ENCODE data around the gene SCN4A.
"Not testable (repeated sequence)": the region's sequence is repeated elsewhere in the genome, so short reads cannot be mapped to it uniquely, and the experiment has no call there.

Gene SCN4A

DNA sequence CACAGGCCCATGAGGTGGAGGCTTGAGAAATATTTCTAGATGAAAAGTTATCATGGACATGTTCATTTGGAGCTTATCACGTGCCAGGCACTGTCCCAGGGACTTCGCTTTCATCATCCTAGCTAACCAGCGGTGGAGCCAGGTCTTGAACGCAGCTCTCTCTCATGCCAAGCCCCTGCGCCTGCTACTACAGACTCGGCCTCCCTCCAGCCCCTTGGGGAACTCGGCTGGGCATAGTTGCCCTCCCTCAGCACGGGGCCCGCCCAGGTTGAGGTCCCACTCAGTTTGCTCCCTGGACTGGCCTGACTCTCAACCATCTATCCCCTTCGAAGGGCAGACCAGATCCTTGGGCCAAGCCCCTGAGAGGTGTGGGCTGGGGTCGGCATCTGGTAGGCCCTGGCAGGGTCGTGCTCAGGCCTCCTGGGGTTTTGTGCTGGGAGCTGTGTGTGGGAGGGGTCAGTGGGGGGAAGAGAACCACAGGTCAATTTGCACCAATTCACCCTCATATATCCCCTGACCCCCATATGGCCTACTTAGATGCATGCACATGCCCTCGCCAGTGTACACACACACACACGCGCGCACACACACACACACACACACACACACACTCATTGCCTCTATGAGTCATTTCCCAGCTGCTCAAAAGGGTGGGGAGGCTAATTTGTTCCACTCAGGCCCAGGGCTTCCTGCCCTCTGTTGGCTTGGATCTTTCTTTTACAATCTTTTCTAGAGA, 12.1 kb upstream of the SCN4A start:
- DNase-seq = peak in 1 of 2 experiments; percentile 18

DNA sequence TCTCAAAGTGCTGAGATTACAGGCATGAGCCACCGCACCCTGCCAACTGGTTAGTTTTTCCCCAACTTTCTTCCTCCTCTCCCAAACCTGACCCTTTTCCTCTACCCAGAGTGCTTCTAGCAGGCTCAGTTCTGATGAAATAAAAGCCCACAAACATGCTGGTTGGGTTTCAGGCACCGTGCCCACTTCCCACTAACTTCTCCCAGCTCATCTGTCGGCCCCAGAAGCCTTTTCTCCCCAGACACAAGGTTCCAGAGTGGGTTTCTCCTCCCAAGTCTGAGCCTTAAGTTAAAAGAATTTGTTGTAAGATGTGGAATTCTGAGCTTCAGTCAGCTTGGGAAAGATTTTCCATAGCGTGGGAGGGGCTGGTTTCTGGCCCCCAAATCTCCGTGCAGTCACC, 11.5 kb upstream of the SCN4A start:
- no peak for DNase-seq

DNA sequence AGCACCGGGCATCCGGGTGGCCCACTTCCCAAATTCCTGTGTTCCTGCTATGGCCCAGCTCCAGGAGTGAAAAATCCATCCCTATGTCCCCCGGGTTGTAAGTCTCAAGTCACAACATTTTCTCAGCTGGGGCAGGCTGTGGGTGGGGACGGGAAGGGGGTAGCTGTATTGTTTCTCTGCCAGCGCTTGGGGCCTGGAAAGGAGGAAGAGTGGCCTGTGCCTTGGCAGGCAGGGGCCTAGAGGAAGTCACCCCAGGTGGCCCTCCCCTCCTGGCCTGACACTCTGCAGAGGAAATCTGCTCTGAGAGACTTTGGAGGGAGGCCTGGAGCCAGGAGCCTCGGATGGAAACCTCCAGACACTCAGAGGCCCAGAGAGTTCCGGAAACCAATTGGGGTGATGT, 10.6 kb upstream of the SCN4A start:
- DNase-seq = no peak

DNA sequence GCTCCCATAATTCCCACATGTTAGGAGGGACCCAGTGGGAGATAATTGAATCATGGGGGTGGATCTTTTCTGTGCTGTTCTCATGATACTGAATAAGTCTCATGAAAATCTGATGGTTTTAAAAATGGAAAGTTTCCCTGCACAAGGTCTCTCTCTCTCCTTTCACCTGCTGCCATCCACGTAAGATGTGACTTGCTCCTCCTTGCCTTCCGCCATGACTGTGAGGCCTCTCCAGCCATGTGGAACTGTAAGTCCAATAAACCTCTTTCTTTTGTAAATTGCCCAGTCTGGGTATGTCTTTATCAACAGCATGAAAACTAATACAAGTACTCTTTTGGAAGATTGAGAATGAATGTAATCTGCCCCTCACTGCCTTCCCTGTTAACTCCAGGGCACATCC, 9.9 kb upstream of the SCN4A start:
- not testable (repeated sequence) for DNase-seq

DNA sequence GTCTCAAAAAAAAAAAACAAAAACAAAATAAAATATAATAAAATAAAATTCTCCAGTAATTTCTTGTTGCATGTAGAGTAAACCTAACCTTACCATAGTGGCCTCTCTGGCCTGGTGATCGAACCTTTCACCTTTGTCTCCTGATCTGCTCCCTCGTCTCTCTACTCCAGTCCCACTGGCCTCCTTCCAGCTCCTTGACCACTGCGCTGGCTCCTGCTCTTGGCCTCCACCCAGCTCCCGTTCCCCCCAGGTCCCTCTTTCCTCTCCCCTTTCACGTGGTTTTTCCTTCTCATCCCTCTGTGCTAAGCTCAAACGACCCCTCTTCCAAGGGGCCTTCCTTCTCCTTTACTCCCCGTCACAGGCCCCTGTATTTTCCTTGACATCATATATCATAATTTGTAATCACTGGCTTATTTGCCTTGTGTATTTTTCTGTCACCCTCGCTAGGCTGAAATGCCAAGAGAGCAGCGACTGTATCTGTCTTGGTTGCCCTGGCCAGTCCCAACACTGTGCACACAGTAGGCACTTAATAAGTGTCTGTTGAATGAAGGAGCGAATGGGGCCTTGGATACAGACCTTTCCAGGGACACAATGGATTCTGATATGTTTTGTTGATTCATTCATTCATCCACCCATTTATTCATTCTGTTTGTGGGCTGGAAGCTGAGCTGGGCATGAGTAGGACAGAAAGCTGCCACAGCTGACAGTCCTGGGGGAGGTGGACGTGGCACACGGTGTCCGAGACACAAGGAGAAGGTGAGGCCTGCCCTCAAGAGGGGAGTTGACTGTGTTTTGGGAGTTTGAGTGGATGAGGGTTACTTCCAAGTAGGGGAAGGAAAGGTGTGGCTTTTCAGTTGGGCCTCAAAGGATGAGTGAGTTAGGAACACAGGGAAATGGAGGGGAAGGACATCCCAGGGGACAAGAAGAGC, 5.8 kb upstream of the SCN4A start:
- no peak for DNase-seq

DNA sequence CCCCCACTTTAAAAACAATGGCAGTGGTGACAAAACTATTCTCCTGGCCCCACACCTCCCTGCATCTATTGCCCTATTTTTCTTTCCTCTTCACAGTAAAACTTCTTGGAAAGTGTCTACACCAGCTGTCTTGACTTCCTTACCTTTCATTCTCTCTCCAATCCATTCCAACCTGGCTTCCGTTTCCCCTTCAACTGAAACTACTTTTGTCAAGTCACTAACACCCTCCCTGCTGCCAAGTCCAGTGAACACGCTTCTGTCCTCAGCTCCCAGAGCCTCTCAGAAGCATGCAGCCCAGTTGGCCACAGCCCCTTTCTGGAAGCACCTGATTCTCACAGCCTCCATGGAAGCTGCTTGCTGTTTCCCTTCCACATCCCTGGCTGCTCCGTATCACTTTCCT, 4.0 kb upstream of the SCN4A start:
- DNase-seq = no peak

DNA sequence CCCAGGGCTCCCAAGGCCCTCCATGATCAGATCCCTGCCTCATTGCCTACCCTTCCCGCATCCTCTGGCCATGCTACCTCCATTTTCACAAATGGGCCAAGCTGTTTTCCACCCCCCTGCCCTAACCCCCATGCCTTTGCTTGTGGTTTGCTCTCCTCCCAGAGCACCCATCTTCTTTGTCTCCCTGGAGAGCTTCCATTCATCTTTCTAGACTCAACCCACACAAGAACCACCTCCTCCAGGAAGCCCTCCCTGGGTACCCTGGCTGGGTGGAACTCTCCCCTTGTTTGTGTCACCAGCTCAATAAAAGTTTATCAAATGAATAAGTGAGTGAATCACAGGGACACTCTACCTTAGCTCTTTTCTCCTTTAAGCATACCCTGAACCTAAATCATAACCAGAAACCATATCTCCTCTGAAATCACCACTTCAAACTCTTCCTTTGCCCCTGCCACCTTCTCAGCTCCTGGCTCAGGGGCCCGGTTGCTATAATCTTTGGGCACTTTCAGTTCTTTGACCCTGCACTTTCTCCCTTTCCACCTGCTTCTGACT, 2.9 kb upstream of the SCN4A start:
- DNase-seq = no peak

DNA sequence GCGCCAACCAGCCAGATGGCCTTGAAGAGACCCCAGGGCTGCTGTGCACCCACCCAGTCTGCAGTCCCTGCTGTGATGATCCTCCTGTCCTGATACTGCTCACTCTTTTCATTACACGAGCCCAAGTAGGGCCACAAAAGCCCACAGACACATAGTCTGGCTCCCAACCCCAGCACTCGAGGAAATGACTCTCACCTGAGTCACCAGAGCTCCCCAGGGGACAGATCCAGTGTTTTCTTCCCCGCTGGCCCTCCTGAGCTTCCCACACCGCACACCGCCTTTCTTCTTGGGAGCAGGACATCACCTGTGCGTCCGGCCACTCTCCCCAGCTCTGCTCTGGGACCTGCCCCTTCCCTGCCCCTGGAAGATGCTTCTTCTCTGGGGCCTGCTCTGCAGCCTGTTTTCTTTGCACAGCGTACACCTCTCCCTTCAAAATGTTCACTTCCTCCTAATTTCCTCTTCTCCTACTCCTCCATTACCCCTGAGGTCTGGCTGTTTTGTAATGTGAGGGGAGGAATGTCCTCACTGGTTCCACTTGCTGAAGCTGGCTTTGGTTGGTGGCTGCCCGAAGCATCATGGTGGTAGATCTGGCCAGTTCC, 2.0 kb upstream of the SCN4A start:
- DNase-seq = peak; percentile 66 to 73

DNA sequence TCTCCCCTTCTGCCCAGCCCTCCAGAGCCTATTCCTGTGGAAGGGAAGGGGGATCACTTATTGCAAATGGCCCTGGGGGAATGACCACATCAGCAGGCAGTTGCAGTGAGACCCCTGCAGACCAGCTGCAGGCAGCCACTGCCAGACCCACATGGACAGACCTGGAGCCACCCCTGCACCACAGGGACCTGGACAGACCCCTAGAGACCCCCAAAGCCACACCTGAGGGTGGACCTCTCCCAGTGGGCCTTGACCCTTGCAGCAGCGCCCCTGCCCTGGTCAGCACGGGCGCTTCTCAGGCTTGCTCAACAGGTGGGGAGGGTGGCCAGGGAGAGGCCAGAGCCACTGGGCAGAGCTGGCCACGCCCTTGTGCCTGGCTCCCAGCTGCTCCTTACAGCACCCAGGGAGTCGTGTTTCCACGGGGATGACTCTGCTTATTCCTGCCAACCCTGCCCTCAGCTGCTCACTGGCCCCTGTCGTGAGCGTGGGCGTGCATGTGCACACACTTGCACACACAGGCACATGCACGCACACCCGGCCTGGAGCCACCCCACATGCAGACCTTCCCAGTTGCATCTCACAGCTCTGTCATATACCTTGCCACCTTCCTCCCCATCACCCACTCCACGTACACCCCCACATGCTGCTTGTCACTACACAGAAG, 1.3 kb upstream of the SCN4A start:
- peak in 1 of 2 experiments; percentile 47 for DNase-seq

DNA sequence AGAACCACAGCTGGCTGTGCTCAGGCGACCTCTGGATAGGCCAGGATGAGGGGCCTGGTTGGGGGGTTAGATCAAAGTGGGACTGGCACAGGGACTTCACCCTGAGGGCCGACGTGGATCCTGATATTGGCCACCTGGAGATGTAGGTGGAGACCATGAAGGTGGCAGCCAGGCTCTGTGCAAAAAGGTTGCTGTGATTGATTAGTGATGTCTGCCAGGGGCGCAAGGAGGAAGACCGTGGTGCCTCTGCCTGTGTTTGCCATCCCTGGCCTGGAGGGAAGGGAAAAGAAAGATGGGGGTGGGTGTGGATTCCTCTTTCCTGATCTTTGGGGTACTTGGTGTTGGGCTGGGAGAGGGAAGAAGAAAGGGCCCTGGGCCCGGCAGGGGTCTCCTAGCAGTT, 529 bp upstream of the SCN4A start:
- DNase-seq = no peak

DNA sequence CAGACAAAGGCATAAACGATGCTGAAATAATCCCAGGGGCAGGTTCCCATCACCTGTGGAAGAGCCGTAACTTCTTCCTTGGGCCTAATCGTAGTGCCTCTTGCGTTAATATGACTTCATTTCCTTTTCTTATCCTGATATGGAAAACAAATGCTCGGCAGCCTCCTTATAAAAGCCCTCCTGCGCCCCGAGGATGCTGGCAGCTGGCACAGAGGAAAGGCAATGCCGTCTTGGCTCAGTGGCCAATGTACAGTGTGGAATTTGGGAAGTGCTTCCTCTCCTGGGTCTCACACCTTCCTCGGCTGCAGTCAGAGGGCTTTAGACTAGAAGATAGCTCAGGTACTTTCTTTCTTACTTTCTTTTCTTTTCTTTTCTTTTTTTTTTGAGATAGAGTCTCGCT, 3.4 kb downstream of the SCN4A start:
- DNase-seq = no peak

DNA sequence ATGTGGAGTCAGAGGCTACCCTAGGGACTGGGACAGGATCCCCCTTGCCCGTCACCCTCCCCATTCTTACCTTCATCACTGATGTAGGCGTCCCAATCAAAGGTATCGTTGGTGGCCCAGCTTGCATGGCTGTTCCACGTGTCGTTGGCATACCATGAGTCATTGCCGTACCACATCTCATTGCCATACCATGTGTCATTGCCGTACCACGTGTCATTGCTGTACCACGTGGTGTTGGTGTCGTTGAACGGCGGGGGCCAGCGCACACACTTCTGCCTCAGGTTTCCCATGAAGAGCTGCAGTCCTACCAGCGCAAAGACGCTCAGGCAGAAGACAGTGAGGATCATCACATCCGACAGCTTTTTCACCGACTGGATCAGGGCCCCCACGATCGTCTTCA, 4.8 kb downstream of the SCN4A start:
- DNase-seq = no peak

DNA sequence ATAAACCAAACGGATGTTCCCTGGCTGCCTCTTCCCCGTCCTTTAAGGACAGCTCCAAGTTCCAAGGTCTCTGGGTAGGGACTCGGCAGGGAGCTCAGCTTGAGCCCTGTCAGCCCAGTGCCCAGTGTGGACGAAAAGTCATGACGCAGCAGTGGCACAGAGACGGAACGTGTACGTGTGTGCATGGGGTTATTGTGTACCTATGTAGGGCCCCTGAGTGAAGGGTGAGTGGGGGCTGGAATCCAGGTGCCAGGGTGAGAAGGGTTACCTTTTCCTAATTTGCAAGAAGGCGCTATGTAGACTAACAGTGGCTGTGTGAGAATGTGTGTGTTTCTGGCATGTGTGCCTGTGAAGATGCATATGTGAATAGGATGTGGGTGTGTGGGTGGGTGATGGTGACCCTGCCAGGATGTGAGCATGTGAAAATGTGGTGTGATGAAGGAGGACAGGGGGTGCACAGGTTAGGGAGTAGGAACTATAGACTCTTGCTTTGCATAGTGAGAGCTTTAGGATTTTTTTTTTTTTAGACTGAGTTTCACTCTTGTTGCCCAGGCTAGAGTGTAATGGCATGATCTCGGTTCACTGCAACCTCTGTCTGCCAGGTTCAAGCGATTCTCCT, 6.0 kb downstream of the SCN4A start:
- no peak for DNase-seq

DNA sequence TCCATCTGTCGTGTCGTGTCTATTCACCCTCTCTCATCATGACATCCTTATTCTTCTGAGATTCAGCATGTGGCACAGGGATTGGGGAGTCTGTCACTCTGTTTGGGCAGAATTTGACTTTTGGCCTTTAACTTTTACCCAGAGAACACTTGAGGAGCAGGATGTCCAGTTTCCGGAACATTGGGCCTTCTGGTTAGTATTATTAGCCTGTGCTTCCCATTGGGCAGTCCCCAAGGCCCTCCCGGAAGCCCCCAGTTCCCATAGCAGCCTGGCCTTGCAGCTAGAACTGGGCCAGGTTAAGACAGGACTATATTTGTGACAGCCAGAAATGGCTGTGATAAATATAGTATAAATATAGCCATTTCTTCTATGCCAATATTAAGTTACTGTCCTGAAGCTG, 9.6 kb downstream of the SCN4A start:
- DNase-seq = no peak

DNA sequence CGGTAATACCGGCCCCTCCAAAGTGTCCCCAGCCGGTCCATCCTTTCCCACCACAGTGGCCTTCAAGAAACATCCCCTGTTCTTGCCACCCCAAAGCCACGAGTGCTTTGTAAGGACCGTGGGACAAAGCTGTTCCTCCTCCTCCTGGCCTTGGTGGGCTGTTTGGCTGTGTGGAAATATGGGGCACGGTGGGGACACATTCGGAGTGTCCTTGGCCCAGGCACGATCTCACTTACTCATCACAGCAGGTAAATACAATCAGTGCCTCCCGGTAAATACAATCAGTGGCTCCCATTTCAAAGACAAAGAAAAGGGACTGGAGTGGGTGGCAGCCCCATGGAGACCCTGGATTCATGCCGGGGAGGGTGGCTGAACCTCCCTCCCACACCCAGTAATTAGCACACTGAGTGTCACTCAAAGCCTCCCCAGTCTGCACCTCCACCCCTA, 10.4 kb downstream of the SCN4A start:
- no peak for DNase-seq

DNA sequence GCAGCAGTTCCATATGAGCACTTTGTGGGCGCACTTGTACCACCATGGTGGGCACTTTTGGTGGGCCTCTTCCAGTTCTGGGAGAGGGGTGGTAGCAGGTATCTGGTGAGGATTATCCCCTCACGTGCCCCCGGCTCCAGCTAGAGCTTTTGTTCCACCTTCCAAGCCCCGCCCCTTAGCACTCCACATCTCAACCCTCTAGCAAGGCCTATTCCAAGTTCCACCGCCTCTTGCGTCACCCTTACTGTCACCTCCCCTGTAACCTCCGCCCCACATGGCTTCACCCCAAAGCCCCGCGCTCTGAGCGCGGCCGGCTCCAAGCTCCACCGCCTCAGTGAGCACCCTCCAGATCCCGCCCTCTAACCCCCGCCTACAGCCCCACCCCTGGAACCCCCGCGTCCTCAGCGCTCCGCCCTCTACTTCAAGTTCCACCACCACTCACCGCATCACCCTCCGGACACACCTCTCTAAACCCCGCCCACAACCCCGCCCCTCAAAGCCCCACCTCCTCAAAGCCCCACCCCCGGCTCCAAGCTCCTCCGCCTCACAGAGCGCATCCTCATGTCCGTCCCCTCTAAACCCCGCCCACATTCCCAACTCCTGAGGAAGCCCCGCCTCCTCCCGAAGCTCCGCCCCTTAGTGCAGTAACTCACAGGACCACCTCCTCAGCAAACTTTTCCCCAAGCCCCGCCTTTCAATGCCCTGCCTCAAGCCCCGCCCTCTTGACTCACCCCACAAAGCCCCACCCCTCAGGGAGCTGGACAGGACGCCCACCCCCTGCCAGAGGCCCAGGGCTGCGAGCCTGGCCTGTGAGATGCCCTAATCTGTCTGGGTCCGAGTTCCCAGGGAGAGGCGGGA, 11.1 kb downstream of the SCN4A start:
- no peak for DNase-seq

DNA sequence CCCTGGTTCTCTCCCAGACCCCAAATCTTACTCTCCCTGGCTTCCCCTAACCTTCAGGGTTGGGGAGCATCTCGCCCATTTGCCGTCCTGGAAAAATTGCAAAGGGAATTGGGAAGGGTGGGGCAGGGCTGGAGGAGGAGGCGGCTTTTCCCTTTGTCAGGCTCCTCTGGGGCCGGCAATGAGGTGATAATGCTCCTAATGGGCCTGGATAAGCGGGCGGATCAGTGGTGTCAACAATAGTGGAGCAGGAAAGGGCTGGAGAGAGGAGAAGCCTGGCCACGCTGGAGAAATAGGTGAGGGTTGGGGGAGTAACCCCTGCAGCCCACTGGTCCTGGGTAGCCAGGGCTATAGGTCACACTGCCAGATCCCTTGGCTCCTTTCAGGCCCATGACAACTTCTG, 12.3 kb downstream of the SCN4A start:
- no peak for DNase-seq

DNA sequence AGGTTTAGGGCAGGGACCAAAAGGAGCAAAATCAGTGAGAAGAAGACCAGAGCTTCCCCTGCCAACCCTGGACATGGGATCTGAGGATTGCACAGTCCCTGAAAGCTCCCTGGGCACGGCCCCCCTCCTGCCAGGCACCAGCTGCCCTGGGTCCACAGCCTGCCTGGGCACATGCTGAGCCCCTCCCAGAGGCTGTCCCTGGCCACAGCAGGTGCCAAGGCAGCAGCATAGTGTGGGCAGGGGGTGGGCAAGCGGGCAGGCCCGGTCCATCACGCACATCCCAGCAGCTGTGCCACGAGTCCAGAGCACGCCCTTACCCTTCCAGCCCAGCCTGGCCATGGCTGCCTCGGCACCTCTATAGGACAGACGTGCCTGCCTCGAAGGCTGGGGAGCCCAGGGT, 12.7 kb downstream of the SCN4A start:
- no peak for DNase-seq

DNA sequence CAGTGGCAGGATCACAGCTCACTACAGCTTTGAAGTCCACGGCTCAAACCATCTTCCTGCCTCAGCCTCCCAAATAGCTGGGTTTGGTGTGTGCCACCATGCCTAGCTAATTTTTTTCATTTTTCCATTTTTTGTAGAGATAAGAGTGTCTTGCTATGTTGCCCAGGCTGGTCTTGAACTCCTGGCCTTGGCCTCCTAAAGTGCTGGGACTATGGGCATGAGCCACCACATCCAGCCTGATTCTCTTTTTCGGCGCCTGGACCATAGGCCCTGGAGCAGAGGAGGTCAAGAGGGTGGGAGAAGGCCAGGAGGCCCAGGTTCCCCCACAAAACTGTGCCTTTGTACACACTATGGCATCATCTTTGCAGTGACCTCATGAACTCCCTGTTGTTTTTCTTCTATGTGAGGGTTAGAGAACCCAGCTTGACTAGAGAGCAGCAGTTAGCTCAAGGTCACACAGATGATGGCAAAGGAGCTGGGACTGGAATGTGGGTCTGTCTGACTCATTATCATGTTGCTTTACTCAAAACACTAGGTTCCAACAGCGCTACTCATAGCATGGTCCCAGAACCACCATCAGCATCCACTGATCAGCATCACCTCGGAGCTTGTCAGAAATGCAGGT, 16.3 kb downstream of the SCN4A start:
- DNase-seq = no peak

DNA sequence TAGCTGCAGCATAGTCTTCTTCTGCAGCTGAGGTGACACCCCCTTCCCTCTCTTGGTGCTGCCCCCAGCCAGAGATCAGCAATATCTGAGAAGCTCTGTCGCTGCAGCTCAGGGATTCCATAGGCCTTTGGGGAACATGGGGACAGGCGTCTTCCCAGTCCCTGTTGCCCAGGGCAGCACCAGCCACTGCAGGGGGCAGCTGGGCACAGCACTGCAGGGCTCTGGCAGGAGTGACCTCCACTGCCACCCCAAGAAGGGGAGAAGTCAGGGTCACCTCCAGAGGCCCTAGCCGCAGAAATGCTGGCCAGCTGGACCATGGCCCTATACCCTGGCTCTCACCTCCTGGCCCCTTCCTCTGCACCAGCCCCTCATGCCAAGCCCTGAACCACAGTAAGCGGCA, 16.9 kb downstream of the SCN4A start:
- no peak for DNase-seq

DNA sequence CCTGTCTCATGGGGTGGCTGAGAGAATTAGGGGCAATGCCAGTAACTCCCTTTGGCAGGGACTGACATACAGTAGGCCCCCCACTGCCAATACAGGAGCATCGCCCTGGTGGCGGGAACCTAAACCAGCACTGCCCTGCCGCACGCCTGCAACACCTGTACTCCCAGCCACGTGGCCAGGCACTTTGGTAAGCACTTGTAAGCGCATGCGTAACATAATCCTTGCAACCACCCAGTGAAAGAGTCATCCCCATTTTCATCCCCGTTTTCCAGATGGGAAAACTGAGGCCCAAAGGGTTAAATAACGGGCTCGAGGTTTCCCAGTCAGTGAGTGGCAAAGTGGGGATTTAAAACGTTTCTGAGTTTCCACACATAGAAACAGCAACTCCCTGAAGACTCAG, 17.5 kb downstream of the SCN4A start:
- no peak for DNase-seq
